Left colon (tissue), 2 donors: ENCODE data around the gene INPP5F. TPM values are rescaled to one million over a fixed set of nuclear protein-coding genes. Genes with fewer than 3 reads are reported as not detected.
"Not testable (repeated sequence)": the region's sequence is repeated elsewhere in the genome, so short reads cannot be mapped to it uniquely, and the experiment has no call there.

Source experiments
- ATAC-seq: fragments of 200-7000 bp; cut with Tn5 transposase; one replicate; pipeline ENCODE4 v1.9.1; 2020; ENCODE audit warnings: mild to moderate bottlenecking, moderate library complexity
- DNase-seq, 2 donors: peaks; one replicate each; pipeline ENCODE4 v3.0.0-alpha.2; 2020
- intact Hi-C, 2 donors: fragments of 100-400 bp; cut with DNase I in 1 of 2; cut with micrococcal nuclease in 1 of 2; formaldehyde crosslinking; loops; one replicate each; pipeline versions ENCODE4 v1.11.2 to v1.14.0; 2022; cut with DNase I, micrococcal nuclease
- total RNA-seq, 2 donors: library from RNA; stranded (reverse); fragmentation: NEBNext Ultra II Directional; extraction: Animal tissue kit (Norgen Biotek cat#: 25700); gene quantifications; one replicate each; pipeline ENCODE4 v1.2.1, GENCODE V29; 2021
- donor health status: DM: no; HTN: no; CAD: no.
- donor health status: DM: yes; HTN: yes; CAD: no.

INPP5F gene
- total RNA-seq, 2 donors from 2014 or later = 12.7 to 15.7 TPM

DNA sequence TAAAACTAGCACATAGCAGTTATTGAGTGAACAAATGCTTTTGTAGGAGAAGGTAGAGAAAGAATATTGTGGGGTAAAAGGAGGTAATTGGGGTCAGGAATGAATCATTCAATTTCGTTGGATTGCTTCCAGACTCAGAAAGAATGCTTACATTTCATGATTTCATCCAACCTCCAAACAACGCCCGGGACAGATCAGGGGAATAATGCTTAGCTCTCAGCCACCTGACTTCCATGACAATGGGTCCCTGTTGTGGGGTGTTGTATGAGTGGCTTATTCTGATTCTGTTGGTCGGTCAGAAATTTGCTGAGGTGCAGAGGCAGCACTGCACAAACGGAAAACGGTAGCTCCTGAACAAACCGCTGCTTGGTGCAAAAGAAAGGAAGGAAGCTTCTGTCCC lies 24.0 kb upstream of the INPP5F start:
- DNase-seq (no peak), ATAC-seq (no peak)
- intact Hi-C loops = no loop called here

- no peak for DNase-seq
- intact Hi-C loops = no loop called here
Observed at GRCh38 chr10:119702583-119702982, 23.3 kb upstream of the INPP5F start.

GRCh38 chr10:119703903-119704508 lies 21.8 kb upstream of the INPP5F start:
- intact Hi-C loops = no loop called here
- DNase-seq = no peak
- ATAC-seq = no peak

More at GRCh38 chr10:119702583-119702982, 23.3 kb upstream of the INPP5F start:
- no peak for ATAC-seq

DNA sequence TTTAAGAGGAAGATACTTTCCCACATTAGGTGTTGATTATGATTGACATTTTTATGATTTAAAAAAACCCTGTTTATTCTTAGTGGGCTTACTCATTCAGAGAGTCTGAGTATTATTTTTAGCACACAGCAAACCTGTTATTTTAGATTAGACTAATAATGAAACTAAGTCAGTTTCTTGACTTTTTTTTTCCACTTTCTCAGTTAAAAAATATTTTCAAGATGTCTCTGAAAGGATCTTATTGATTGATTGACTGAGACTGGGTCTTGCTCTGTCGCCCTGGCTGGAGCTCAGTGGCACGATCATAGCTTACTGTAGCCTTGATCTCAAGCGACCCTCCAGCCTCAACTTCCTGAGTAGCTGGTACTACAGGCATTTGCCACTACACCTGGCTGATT lies 20.4 kb upstream of the INPP5F start:
- intact Hi-C loops = no loop called here
- ATAC-seq (no peak), DNase-seq (no peak)

DNA sequence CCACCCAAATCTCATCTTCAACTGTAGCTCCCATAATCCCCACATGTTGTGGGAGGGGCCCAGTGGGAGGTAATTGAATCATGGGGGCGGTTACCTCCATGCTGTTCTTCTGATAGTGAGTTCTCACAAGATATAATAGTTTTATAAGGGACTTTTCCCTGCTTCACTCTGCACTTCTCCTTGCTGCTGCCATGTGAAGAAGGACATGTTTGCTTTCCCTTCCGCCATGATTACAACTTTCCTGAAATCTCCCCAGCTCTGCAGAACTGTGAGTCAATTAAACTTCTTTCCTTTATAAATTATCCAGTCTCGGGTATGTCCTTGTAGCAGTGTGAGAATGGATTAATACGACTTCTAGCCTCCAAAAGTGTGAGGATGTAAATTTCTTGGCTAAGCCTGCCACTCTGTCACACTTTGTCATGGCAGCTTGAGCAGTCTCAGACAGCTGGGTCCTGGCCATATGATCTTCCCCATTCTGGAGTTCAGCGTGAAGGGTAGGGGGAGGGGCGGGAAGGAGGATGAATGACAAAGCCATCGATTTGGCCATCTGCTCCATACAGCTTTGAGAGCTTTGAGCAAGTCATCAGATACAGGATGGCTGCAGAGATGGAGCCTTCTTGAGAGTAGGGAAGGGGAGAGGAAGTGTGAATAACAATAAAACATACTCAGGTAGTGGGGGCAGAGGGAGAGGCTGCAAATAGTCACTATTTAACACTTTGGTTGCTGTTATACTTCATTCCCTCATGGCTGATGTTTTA lies 19.1 kb upstream of the INPP5F start:
- ATAC-seq = no peak
- intact Hi-C loops = no loop called here

GRCh38 chr10:119707331-119707730 lies 18.5 kb upstream of the INPP5F start:
- intact Hi-C loops, DNase-seq, ATAC-seq: not testable (repeated sequence)

More for the DNA sequence above, 19.1 kb upstream of the INPP5F start:
- DNase-seq = no peak

DNA sequence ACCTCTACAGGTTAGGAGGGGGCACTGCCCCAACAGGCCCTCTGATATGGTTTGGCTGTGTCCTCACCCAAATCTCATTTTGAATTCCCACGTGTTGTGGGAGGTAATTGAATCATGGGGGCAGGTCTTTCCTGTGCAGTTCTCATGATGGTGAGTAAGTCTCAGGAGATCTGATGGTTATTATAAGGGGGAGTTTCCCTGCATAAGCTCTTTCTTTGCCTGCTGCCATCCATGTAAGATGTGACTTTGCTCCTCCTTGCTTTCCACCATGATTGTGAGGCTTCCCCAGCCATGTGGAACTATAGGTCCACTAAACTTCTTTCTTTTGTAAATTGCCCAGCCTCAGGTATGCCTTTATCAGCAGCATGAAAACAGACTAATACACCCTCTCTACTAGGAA lies 14.9 kb upstream of the INPP5F start:
- DNase-seq, intact Hi-C loops, ATAC-seq: not testable (repeated sequence)

- DNase-seq = no peak
- ATAC-seq = no peak
- intact Hi-C loops = no loop called here
Observed at GRCh38 chr10:119713744-119714483, 11.9 kb upstream of the INPP5F start.

DNA sequence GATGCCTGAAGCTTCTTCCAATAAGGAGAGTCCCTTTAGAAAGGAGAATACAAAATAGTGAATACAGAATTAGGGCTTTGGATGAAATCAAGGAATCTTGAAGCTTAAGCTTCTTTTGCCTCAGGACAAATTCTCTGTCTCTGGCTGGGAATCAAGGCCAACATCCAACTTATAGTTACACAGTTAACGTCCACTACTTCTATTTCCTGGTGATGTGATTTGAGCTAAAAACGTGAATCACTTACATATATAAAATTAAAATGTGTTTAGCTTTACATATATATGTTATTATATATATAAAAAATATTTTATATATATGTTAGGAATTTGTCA lies 11.4 kb upstream of the INPP5F start:
- intact Hi-C loops = no loop called here
- DNase-seq (no peak), ATAC-seq (no peak)

DNA sequence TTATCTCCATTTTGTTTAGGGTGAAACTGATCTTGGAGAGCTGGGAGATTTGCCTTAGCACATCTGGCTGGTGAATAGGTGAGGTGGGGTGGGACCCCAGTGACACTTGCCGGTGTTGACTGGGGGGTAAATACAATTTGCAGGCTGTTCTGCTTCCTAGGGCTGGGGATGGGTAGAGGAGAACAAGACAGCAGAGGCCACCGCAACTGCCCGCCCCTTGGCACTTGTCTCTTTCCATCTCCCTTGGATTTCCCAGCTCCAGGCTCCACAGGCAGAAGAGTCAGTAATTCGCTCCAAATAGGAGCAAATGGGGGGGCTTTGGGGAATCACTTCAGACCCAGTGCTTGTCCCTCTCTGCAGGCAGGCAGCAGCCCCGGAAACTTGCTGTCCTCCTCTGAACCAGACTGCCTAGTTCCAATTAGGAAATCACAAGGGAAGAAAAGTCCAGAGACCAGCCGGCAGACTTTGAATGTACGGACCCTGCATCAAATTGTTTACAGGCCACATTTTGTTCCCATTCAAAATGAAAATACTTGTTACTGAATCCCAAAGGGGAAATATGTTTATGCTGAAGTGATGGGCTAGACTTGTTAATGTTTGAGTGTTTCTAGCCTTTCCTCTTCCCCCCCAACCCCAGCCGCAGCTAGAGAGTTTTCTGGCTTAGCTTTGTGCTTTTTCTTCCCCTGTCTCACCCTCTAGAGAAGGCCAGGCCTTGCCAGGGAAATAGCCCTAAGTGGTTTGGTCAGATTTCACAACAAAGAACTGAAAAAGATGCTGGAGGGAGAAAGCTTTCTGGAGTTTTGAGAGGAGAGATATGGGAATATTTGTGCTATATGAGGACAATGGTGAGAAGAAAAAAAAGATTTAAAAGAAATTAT lies 10.0 kb upstream of the INPP5F start:
- ATAC-seq (no peak), DNase-seq (no peak)
- intact Hi-C loops = no loop called here

DNA sequence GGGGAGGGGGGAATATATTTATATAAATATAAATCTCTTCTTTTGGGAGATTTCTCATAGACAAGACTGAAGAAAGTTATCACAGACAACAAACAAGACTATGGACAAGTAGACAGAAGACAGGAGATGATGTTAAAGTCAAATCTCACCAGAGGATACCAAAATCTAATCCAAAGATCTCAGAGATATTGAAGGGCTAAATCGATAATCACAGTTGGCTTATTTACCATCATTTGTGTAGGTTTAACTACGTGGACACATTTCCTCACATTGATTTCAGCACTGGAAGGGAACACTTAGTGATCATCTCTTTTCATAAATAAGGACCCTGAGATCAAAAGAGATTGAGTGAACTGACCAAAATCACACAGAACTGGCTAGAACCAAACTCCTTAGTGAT lies 2.7 kb upstream of the INPP5F start:
- ATAC-seq (no peak), DNase-seq (no peak)
- intact Hi-C loops = no loop called here

DNA sequence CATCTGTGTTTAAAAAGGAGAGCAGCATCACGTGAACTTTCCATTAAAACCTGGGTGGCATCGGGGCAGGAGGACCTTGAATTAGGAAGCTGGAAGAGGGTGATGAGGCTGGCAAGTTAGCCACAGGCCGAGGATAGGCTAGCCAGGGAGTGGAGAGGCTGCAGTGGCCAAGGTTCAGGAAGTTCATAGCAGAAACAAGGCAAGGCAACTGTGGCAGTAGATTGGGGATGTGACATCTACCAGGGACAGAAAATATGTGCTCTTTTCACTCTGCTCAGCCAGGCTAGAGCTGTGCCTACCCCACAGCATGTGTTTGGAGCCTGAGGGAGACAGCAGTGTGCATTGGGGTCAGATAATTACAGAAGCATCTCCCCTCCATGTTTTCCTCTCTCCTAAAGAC lies 2.2 kb upstream of the INPP5F start:
- ATAC-seq (no peak), DNase-seq (peak in 1 of 2 donors; percentile 33)
- intact Hi-C loops = no loop called here

GRCh38 chr10:119724593-119725516 lies 995 bp upstream of the INPP5F start:
- ATAC-seq (peak; percentile 24), DNase-seq (no peak)
- intact Hi-C loops = no loop called here

DNA sequence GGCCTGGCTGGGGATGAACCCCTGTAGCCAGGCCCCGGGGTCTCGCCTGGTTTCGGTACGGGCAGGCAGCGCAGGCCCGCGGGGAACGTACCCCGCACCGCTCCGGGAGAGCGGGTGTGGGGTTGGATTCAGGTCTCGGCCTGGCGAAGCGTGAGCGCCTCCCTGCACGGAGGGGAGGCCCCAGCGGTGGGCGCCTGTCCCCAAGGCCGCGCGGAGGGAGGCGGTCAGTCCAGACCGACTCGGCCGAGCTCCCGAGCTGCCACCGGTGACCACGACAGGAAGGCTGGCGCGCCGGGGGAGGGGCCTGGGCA lies 378 bp upstream of the INPP5F start:
- intact Hi-C loops = no loop called here
- DNase-seq (no peak), ATAC-seq (no peak)

DNA sequence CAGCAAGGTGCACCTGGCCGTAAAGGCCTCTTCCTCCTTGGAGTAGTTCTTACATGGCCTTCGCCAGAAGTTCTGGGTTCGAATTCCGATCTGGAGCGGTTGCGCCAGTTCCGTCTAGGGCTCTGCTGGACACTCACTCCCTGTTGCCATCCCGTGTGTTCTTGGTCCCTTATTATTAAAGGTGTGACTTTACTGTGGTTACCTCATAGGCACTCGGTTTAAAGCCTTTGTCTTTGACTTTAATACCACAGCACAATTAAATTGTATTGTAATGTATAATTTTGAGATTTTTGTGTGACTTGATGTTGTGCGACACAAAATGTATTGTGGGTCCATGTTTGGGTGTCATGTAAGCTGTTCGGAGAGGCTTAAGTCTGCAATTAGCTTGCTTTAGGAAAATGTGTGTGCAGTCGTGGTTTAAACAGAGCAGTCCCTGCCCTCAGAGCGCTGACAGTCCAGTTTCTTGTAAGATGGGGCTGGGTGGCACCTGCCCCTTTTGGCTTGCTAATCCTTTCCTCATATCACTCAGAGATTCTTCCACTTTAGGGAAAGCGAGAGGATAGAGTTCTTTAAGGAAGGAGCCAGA lies 919 bp downstream of the INPP5F start:
- intact Hi-C loops = no loop called here
- no peak for ATAC-seq
- no peak for DNase-seq

GRCh38 chr10:119728172-119728800 lies 2.4 kb downstream of the INPP5F start:
- ATAC-seq = no peak
- no peak for DNase-seq
- intact Hi-C loops = no loop called here
